Measurements from ENCODE around the gene ARID1B.

The ARID1B gene

DNA sequence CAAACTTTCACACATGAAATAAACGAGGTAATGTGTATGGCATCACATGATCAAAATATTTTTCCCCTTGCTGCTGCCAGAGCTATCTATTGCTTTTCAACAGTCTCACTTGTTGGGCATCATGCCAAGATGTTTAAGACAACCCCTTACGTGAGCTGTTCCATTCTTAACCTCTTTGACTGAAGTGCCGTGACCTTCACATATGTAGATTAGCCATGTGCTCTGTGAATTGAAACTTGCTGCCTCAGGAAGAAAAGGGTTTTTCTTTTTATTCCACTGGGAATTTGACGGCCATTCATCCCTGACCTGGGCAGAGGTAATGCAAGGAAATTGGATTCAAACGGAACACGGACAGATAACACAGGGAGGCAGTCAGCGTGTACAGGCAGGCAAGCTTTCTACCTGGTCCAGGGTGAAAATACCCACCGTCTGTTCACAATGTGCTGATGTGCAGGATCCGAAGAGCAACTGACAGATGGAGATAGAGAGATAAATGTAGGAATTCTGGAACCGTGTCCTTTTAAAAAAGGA is 14.2 kb downstream of the ARID1B start:
- no peak for DNase-seq (ENCODE audit: low read depth in 2 of 2)

- DNase-seq (ENCODE audit: low read depth in 2 of 2), result no peak
These were observed 16.0 kb downstream of the ARID1B start for GRCh38 chr6:156793200-156793599.

DNA sequence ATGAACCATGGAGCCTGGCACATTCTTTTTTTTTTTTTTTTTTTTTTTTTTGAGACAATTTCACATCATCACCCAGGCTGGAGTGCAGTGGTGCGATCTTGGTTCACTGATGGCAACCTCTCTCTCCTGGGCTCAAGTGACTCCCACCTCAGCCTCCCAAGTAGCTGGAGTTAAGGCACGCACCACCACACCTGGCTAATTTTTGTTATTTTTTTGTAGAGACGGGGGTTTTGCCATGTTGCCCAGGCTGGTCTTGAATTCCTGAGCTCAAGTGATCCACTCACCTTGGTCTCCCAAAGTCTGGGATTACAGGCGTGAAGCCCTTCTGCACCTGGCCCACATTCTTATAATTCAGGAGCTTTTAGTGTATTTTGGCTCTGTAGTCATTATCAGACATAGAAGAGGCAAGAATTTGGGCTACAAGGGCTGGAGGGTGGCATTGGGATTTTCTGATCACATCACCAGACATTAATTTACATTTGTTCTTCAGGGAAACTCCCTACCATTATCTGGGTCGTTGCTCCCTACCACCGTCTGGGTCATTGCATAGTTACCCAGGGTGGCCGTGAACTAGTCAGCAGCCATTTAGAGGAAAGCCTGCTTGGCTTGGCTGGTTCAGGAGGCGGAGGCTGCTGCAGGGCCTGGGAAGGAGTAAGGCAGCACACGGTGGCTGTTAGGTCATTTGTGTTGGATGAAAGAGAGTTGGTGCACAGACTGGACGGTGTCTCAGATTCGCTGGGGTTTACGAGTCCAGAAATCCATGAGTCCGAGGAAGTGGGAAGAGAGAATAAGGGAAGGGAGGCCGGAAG is 17.6 kb downstream of the ARID1B start:
- no peak for DNase-seq (ENCODE audit: low read depth in 2 of 2)

- DNase-seq (ENCODE audit: low read depth in 2 of 2), result no peak
These were observed 18.6 kb downstream of the ARID1B start for GRCh38 chr6:156795825-156796224.

DNA sequence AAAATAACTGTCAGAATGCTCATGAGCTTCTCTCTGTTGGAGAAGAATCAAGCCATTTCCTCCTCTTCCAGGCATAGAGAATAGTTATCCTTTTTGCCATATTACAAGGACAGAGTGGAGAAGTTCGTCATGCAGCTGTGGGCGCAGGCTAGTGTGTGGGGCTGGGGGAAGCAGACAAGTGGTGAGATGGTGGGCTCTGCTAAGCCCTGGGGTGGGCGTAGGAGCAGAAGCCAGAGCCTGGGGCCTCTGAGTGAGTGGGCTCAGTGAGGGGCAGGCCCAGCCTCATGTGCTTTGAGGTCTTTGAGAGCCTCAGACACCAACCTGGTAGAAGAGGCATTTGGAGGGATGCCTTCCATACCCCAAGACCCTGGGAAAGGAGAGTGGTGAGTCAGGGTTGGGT is 19.4 kb downstream of the ARID1B start:
- no peak for DNase-seq (ENCODE audit: low read depth in 2 of 2)

DNA sequence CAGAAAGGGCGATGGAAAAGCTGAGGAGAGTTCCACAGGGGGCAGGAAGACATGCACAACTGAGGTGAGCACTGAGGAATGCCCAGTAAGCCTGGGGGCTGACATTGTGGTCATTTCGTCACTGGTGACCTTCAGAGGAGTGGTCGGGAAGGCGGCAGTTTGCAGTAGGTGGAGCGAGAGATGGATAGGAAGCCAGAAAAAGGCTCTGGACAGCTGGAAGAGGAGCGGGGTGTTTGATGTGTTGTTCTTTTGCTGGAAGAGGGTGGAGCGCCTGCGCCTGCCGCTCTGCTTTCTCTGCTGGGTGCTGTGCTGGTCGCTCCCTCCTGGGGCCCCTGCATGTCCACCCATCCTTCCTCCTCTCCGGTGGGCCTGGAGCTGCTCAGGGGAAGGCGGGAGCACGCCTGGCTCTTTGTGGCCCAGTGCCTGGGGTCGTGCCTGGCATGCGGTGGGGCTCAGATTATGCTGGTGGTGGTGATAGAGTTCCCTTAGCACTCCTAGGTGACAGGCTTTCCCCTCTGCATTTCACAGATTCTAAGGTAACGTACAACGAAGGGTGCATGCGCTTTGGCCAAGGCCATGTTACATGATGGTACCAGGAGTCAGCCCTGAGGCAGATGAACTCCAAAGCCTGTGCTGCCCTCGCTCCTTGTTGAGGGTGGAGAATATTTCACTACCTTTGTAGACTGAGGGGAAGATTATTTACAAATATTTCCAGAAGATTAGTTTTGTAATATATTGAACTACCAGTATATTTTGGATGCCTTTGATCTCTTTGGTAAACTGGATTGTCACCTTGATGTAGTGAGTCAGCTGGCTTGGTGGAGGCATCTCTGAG is 20.9 kb downstream of the ARID1B start:
- no peak for DNase-seq (ENCODE audit: low read depth in 2 of 2)

DNA sequence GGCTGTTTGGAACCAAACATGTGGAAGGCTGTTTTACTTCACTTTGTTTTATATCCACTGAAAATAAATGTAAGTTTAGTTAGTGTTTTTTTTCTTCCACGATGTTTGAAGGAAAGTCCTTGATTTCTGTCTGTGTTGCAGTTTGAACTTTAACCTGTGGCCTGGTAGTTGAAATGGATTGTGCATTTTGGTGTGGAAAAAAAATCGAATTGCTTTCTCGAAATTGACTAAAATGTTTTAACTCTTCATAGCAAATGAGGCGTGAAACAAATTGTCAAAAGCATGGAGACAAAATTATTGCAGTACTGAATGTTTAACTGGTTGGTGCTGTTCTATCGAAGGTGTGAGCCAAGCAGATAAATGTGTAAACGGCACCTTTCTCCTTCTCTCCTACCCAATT is 24.5 kb downstream of the ARID1B start:
- no peak for DNase-seq (ENCODE audit: low read depth in 2 of 2)

- DNase-seq (ENCODE audit: low read depth in 2 of 2), result no peak
These were observed 26.2 kb downstream of the ARID1B start for GRCh38 chr6:156803353-156803752.

DNA sequence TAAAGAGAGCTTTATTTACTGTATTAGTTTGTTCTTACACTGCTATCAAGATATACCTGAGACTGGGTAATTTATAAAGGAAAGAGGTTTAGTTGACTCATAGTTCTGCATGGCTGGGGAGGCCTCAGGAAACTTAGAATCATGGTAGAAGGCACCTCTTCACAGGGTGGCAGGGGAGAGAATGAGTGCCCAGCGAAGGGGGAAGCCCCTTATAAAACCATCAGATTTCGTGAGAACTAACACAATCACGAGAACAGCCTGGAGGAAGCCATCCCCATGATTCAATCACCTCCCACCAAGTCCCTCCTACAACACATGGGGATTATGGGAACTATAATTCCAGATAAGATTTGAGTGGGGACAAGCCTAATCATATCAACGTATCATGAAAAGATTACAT is 27.2 kb downstream of the ARID1B start:
- no peak for DNase-seq (ENCODE audit: low read depth in 2 of 2)

- no peak for DNase-seq (ENCODE audit: low read depth in 2 of 2)
These were observed 29.0 kb downstream of the ARID1B start for GRCh38 chr6:156806155-156806554.

GRCh38 chr6:156807028-156807427 is 29.9 kb downstream of the ARID1B start:
- DNase-seq (ENCODE audit: low read depth in 2 of 2), result no peak

- DNase-seq (ENCODE audit: low read depth in 2 of 2), result no peak
These were observed 30.6 kb downstream of the ARID1B start for GRCh38 chr6:156807795-156808194.

DNA sequence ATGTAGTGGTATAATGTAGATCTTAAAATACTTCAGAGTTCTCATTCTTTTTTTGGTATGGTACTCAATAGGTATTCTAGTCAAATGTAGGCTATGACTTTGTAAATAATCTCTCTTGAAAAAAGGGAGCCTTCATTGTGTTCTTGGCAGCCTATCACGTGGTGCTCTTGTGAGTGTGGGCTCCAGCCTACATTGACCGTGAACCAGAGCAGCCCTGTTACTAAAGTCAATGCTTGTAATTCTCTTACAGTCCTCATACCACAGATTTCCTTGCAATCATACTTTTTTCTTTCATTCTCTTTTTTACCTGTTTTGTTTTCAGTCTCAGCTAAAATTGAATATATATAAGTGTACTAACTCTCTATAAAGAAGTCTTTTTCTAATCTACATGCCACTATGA is 31.1 kb downstream of the ARID1B start:
- no peak for DNase-seq (ENCODE audit: low read depth in 2 of 2)

DNA sequence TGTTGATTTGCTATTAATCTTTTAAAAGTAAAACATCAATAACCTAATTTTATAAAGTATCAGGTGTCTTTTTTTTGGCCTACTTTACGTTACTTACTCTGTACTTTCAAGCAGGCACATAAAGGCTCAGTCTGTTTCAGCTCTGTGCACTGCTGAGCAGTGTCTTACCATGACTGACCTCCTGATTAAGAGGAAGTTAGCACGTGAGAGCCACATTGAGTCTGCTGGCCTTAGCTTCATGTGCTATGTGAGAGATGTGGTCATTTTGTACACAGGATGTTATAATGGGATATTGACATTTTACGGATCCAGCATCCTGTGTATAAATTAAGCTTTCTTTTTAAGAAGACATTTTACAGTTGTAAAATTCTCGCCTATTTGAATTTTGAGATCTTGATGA is 31.9 kb downstream of the ARID1B start:
- DNase-seq (ENCODE audit: low read depth in 2 of 2), result no peak

DNA sequence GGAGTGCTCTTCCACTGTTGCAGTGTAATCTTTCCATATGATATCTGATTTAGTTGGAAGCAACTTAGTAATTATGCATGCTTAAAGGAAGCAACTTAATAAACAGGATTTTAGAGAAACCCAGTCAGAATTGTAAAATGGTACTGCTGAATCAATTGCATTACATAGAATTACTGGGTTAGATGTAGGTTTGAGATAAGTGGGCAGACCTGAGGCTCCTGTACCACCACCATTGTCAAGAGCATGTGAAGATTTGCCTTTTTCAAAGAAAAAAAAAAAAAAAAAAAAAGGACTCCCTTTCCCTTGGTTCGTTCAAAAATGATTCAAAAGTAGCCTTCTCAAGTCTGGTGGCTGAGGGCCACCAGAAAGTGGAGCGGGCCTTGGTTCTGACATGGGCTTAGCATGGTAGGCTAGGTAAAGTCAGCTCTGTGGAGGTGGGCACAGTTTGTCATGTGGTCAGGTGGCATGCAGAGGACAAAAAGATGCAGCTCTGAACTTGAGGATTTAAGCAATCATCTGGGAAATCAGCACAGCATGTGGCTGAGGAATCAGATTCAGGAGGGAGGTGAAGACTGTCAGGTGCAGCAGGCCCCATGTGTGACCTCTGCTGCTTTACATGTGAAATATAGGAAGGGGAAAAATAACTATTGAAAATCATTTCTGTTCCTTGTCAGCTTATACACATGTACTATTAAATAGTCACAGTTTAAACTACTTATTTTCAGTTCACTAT is 32.4 kb downstream of the ARID1B start:
- DNase-seq (ENCODE audit: low read depth in 2 of 2), result no peak

DNA sequence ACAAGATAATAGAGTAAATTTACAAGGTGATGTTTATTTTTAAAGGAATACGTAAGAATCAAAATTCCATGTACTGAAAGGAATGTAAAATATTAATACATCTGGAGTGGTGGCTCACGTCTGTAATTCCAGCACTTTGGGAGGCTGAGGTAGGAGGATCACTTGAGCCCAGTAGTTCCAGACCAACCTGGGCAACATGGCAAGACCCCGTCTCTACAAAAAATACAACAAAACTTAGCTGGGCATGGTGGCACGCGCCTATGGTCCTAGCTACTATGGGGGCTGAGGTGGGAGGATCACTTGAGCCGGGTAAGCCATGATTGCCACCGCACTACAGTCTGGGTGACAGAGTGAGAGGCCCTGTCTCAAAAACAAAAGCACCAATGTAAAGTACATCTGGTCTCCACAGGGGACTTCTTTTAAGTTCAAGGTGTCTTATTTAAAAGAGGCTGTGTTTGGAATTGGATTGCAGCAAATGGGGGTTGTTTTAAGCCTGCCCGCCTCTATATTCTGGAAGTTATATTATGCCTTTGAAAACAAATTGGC is 36.9 kb downstream of the ARID1B start:
- no peak for DNase-seq (ENCODE audit: low read depth in 2 of 2)

DNA sequence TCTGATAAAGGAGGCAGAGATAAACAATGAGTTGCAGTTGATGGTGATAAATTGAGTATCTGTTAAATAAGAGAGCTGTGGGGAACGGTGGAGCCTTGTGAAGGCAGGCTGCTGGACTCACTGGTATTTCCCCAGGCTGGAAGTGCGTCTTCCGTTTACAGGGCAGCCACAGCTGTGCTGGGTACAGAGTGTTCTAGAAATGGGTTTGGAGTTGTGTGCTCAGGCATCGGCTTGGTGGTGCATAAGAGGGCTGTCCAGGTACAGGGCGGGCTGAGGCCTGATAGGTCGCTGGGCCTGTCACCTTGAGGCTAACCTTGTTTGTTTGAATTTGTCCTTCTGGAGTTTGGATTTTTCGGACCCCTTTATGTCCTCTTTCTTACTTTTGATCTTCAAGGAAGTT is 39.3 kb downstream of the ARID1B start:
- no peak for DNase-seq (ENCODE audit: low read depth in 2 of 2)

DNA sequence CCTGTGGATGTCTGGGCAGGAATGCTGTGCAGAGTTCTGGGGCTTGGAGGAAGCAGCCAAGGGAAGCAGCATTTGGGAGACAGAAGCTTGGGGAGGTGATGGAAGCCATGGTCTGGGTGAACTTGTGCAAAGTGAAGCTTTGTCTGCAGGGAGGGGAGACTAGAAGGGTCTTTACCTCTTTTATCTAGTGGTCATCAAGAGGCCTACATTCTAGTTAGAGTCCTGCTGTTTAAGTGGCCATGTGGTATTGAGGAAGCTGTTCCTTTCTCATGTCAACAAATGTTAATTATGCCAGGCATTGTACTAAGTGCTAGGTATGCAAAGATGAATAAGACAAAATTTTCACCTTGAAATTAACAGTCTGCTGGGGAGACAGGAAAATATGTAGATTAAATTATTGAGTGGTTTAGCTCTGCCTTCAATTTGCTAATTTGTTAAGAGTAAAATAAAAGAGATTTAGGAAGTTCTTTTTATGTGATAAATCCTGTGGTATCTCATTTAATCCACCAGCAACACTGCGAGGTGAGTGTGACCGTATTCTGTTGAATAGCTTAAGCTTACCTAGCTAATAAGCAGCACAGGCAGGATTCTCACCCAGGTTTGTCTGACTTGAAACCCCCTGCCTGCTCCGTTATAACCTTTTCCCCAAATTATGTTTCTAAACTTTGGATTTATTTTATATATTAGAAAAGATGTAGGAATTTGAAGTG is 43.1 kb downstream of the ARID1B start:
- DNase-seq (ENCODE audit: low read depth in 2 of 2), result no peak

DNA sequence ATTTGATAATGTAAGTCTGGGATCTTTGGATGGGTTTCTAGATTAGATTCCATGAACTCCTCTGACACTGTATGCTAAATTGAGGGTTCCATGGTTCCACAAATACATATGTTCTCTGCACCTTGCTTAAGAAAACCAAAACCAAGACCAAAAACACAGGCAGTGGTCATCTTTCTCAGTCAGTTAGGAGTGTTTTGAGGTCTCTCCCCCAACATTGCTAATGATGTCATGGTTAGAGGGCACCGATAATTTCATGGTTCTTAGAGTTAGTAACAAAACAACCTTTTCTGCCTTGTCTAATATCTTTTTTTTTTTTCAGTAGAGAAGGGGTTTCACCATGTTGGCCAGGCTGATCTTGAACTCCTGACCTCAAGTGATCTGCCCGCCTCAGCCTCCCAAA is 44.5 kb downstream of the ARID1B start:
- DNase-seq (ENCODE audit: low read depth in 2 of 2), result no peak

DNA sequence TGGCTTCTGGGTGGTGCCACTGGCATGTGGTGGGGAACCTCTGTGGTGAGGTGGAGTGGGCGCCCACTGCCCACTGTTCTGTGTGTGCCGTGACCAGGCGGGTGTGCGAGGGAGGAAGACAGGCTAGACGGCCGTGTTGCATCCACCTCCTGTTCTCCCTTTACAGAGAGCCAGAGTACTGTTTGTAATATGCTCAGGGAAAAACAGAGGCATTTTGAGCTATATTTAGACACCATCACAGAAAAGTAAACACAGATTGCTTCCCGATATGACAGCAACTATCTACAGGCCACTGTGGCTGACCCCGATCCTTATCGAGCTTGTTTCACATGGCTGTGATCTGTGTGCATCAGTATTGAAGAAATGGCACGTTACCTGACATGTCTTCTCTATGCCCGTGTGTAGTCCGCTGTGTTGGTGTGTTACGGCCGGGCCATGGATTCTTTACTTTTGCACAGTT is 45.6 kb downstream of the ARID1B start:
- DNase-seq (ENCODE audit: low read depth in 2 of 2), result no peak

- DNase-seq (ENCODE audit: low read depth in 2 of 2), result no peak
These were observed 47.0 kb downstream of the ARID1B start for GRCh38 chr6:156824142-156824541.
